Small intestine (tissue), 7 donors: ENCODE measurements around the gene TRPV6. TPM values are rescaled to one million over a fixed set of nuclear protein-coding genes. Genes with fewer than 3 reads are reported as not detected.

Source experiments
- DNase-seq, 2 donors: peaks; one replicate each; pipeline versions ENCODE4 v3.0.0 to v3.0.0-alpha.2; 2013
- FAIRE-seq: peaks from 2 replicates; lab custom pipeline; 2012; peaks lifted over from hg19 to GRCh38; lab: Jason Lieb, UNC
- H3K27ac ChIP-seq, 3 donors: one replicate each; pipeline ENCODE4 v1.5.1; 2013; ENCODE audit warnings: low read length in 2 of 3, mild to moderate bottlenecking in 2 of 3, control low read depth in 1 of 3, inconsistent platforms in 1 of 3, low read depth in 1 of 3, moderate library complexity in 1 of 3
- H3K27me3 ChIP-seq, 3 donors: one replicate each; pipeline ENCODE4 v1.6.1; 2013; ENCODE audit warnings: low read length in 3 of 3, inconsistent platforms in 1 of 3; ENCODE audit not compliant: control insufficient read depth in 3 of 3, insufficient read depth in 3 of 3
- H3K36me3 ChIP-seq, 3 donors: one replicate each; pipeline ENCODE4 v1.6.1; 2013; ENCODE audit warnings: low read length in 3 of 3, inconsistent platforms in 1 of 3, low read depth in 1 of 3, mild to moderate bottlenecking in 1 of 3, moderate library complexity in 1 of 3; ENCODE audit not compliant: control insufficient read depth in 3 of 3, insufficient read depth in 2 of 3
- H3K4me1 ChIP-seq, 3 donors: one replicate each; pipeline ENCODE4 v1.6.1; 2013; ENCODE audit warnings: low read length in 2 of 3, inconsistent platforms in 1 of 3, low read depth in 1 of 3, mild to moderate bottlenecking in 1 of 3, moderate library complexity in 1 of 3; ENCODE audit not compliant: control insufficient read depth in 3 of 3, insufficient read depth in 2 of 3
- H3K4me3 ChIP-seq, 3 donors: one replicate each; pipeline ENCODE4 v1.5.1; 2013; ENCODE audit warnings: low read length in 3 of 3, control low read depth in 1 of 3, inconsistent platforms in 1 of 3, low read depth in 1 of 3, mild to moderate bottlenecking in 1 of 3, moderate library complexity in 1 of 3
- H3K9me3 ChIP-seq, 2 donors: one replicate each; pipeline ENCODE4 v1.6.1; 2013; ENCODE audit warnings: low read depth in 1 of 2, low read length in 1 of 2; ENCODE audit not compliant: control insufficient read depth in 2 of 2, insufficient read depth in 1 of 2
- WGBS, 3 donors: extraction: QIAGEN DNeasy Blood & Tissue Kit; methylation state at CpG; one replicate each; pipeline ENCODE4 v1.1.7; 2013; 5-methylcytosine and 5-hydroxymethylcytosine counted together
- polyA plus RNA-seq, 4 donors: library from polyadenylated mRNA; stranded (reverse) in 3 of 4; unstranded in 1 of 4; fragments of 200-250 nt in 3 of 4; fragments of 120-200 nt in 1 of 4; gene quantifications; one replicate each; pipeline versions ENCODE4 v1.2.1 to v1.2.3, GENCODE V29; 2013
- donor health status: healthy with polysubstance abuse.
- donor health status: control.
- donor health status: control.
- donor health status: Bipolar disorder and iron deficiency.
- donor health status: healthy.

Gene TRPV6
- polyA plus RNA-seq, 4 donors: 0.22 to 27.3 (median 15.9) TPM

GRCh38 chr7:142927085-142927745 lies 41.7 kb upstream of the TRPV6 start:
- peaks cover 0 to 15% (median 5%) of the 10 kb centered on the region in 3 donors for H3K4me1 ChIP-seq
- no peaks in the 10 kb centered on the region for H3K27me3 ChIP-seq
- FAIRE-seq: no peak
- H3K9me3 ChIP-seq: no peaks in the 10 kb centered on the region
- WGBS, 3 donors: 56 to 75% (median 64%) methylated on average over 7 of the region's 7 CpGs
- H3K27ac ChIP-seq: no peak overlapping the region
- DNase-seq: no peak
- H3K4me3 ChIP-seq: no peak overlapping the region
- no peaks in the 10 kb centered on the region for H3K36me3 ChIP-seq

- Histone ChIP-seq H3K4me1 (peaks cover 0 to 16% (median 5%) of the 10 kb centered on the region in 3 donors), H3K27me3 (no peaks in the 10 kb centered on the region), H3K27ac (no peak overlapping the region), H3K36me3 (no peaks in the 10 kb centered on the region), H3K9me3 (no peaks in the 10 kb centered on the region), H3K4me3 (no peak overlapping the region)
- DNase-seq (no peak), FAIRE-seq (no peak)
- WGBS, 3 donors: 75 to 88% (median 79%) methylated on average over 12 of the region's 12 CpGs
Observed at GRCh38 chr7:142925413-142925812, 39.9 kb upstream of the TRPV6 start.

- FAIRE-seq: no peak
Observed at GRCh38 chr7:142923391-142923790, 37.8 kb upstream of the TRPV6 start.

GRCh38 chr7:142919656-142920055 lies 34.1 kb upstream of the TRPV6 start:
- DNase-seq (no peak), FAIRE-seq (no peak)
- WGBS, 3 donors: 87 to 94% (median 88%) methylated on average over 3 of the region's 3 CpGs
- Histone ChIP-seq H3K27ac (no peak overlapping the region), H3K4me1 (peaks cover 0 to 16% (median 5%) of the 10 kb centered on the region in 3 donors), H3K4me3 (no peak overlapping the region), H3K9me3 (no peaks in the 10 kb centered on the region), H3K36me3 (no peaks in the 10 kb centered on the region), H3K27me3 (peaks cover 0 to 2% (median 0%) of the 10 kb centered on the region in 3 donors)

More at GRCh38 chr7:142923391-142923790, 37.8 kb upstream of the TRPV6 start:
- Histone ChIP-seq H3K27ac (peak overlapping the region in 1 of 3 donors; percentile 71), H3K27me3 (peaks cover 0 to 2% (median 0%) of the 10 kb centered on the region in 3 donors), H3K4me1 (peaks cover 0 to 16% (median 5%) of the 10 kb centered on the region in 3 donors), H3K4me3 (no peak overlapping the region), H3K9me3 (no peaks in the 10 kb centered on the region), H3K36me3 (no peaks in the 10 kb centered on the region)
- DNase-seq: peak; percentile 39 to 54
- 18 to 55% (median 18%) methylated on average over 2 of the region's 2 CpGs for WGBS, 3 donors

GRCh38 chr7:142918901-142919300 lies 33.4 kb upstream of the TRPV6 start:
- no peak for FAIRE-seq
- 80 to 89% (median 88%) methylated on average over 2 of the region's 2 CpGs for WGBS, 3 donors

GRCh38 chr7:142917447-142917846 lies 31.9 kb upstream of the TRPV6 start:
- peaks cover 0 to 2% (median 0%) of the 10 kb centered on the region in 3 donors for H3K27me3 ChIP-seq
- no peak overlapping the region for H3K4me3 ChIP-seq
- FAIRE-seq: no peak
- no peak overlapping the region for H3K27ac ChIP-seq
- no peaks in the 10 kb centered on the region for H3K36me3 ChIP-seq
- DNase-seq: no peak
- 75 to 90% (median 80%) methylated on average over 3 of the region's 3 CpGs for WGBS, 3 donors
- H3K9me3 ChIP-seq: no peaks in the 10 kb centered on the region
- peaks cover 0 to 17% (median 0%) of the 10 kb centered on the region in 3 donors for H3K4me1 ChIP-seq

More at GRCh38 chr7:142918901-142919300, 33.4 kb upstream of the TRPV6 start:
- no peak overlapping the region for H3K27ac ChIP-seq
- peaks cover 0 to 20% (median 3%) of the 10 kb centered on the region in 3 donors for H3K4me1 ChIP-seq
- H3K4me3 ChIP-seq: no peak overlapping the region
- H3K27me3 ChIP-seq: peaks cover 0 to 2% (median 0%) of the 10 kb centered on the region in 3 donors
- no peaks in the 10 kb centered on the region for H3K36me3 ChIP-seq
- no peak for DNase-seq
- H3K9me3 ChIP-seq: no peaks in the 10 kb centered on the region

GRCh38 chr7:142916508-142916907 lies 31.0 kb upstream of the TRPV6 start:
- Histone ChIP-seq H3K36me3 (no peaks in the 10 kb centered on the region), H3K4me3 (no peak overlapping the region), H3K4me1 (peaks cover 0 to 13% (median 0%) of the 10 kb centered on the region in 3 donors), H3K27me3 (peaks cover 0 to 2% (median 0%) of the 10 kb centered on the region in 3 donors), H3K9me3 (no peaks in the 10 kb centered on the region), H3K27ac (no peak overlapping the region)
- FAIRE-seq: no peak
- DNase-seq: no peak
- 41 to 65% (median 47%) methylated on average over 2 of the region's 2 CpGs for WGBS, 3 donors

- Histone ChIP-seq H3K27me3 (peaks cover 0 to 2% (median 0%) of the 10 kb centered on the region in 3 donors), H3K36me3 (no peaks in the 10 kb centered on the region), H3K4me3 (no peak overlapping the region), H3K9me3 (no peaks in the 10 kb centered on the region), H3K4me1 (peaks cover 0 to 24% (median 0%) of the 10 kb centered on the region in 3 donors), H3K27ac (no peak overlapping the region)
- 86 to 93% (median 87%) methylated on average over 8 of the region's 8 CpGs for WGBS, 3 donors
- FAIRE-seq (no peak), DNase-seq (no peak)
Observed at GRCh38 chr7:142915315-142915714, 29.8 kb upstream of the TRPV6 start.
